ENCODE measurements around the gene MACROD1.

DNA sequence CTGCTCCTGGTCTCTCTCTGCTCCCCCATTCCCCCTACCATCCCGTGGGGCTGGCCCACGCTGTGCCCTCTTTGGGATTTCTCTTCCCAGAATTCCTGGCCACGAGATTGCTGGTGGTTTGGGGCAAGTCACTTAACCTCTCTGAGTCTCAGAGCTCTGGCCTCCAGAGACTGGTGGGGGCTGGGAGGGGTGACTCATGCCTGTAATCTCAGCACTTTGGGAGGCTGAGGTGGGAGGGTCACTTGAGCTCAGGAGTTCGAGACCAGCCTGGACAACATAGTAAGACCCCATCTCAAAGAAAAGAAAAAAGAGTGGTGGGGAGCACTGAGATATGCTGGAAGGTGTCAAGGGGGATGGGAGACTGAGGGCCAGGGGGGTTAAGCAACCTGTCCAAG is 161.3 kb downstream of the MACROD1 start:
- no peak for TF ChIP-seq POLR2A (IDR thresholded peaks at IDR 0.05)
- TF ChIP-seq, protein P1, sequence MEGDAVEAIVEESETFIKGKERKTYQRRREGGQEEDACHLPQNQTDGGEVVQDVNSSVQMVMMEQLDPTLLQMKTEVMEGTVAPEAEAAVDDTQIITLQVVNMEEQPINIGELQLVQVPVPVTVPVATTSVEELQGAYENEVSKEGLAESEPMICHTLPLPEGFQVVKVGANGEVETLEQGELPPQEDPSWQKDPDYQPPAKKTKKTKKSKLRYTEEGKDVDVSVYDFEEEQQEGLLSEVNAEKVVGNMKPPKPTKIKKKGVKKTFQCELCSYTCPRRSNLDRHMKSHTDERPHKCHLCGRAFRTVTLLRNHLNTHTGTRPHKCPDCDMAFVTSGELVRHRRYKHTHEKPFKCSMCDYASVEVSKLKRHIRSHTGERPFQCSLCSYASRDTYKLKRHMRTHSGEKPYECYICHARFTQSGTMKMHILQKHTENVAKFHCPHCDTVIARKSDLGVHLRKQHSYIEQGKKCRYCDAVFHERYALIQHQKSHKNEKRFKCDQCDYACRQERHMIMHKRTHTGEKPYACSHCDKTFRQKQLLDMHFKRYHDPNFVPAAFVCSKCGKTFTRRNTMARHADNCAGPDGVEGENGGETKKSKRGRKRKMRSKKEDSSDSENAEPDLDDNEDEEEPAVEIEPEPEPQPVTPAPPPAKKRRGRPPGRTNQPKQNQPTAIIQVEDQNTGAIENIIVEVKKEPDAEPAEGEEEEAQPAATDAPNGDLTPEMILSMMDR (IDR thresholded peaks at IDR 0.05 in 8 of 11, conservative IDR thresholded peaks at IDR 0.05 in 3 of 11): no peak

All from spleen (tissue), 7 donors.